GM21526 (cell line): ENCODE data around the gene IL11RA.
"Not testable (repeated sequence)": the region's sequence is repeated elsewhere in the genome, so short reads cannot be mapped to it uniquely, and the experiment has no call there.

Experiments used
- ATAC-seq: cut with Tn5 transposase; IDR thresholded peaks from one replicate; pipeline ENCODE4 v1.9.1; 2021; ENCODE audit warnings: moderate library complexity; ENCODE audit not compliant: unreplicated experiment, low FRiP score

The IL11RA gene

DNA sequence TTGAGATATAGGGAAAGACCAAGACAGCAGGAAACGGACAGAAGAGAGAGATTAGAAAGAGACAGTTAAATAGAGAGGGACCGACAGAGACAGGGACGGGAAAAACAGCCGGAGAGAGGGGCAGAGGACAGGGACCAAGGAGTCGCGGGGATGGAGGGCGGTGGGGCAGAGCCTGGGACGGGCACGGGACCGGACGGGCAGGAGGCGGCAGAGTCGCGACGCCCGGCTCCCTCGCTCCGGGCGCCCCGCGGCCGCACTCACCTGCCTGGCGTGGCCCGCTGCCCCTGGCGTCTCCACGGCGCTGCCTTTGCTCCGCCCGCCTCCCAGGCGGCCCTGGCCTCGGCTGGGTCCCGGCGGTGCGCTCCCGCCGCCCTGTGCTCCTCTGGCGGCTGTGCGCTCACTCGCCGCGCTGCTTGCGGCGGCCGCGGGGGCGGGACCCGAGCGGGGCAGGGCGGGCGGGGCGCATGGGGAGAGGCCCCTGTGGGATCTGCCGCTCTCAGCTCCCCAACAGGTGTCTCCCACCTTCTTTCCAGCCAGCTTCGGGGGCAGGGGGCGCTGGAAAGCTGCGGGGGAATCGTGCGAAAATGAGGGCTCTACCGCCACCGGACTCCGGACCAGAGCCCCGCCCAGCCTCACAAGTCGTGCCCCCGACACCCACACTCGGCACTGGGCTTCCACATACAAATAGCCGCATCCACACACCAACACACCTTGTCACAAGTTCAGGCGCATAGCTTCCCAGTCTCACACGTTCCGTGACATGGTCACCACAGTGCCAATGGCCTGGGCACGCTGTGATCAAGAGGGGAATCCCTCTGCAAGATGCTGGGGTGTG is 23.1 kb upstream of the IL11RA start, which contains the start of gene ARID3C:
Gene ARID3C (minus strand): TSS at position 411 of the 835 bp plus-strand sequence. CDS start 1,052 bp downstream, outside the sequence.
- ATAC-seq, result peak; percentile 45

GRCh38 chr9:34629491-34629808 is 22.5 kb upstream of the IL11RA start:
- ATAC-seq, result no peak

- no peak for ATAC-seq
Observed at GRCh38 chr9:34630402-34631154, 21.4 kb upstream of the IL11RA start.

GRCh38 chr9:34633166-34633565 is 18.8 kb upstream of the IL11RA start:
- no peak for ATAC-seq

GRCh38 chr9:34633851-34634550 is 18.0 kb upstream of the IL11RA start:
- no peak for ATAC-seq

- ATAC-seq, result no peak
Observed at GRCh38 chr9:34634551-34635248, 17.3 kb upstream of the IL11RA start.

- no peak for ATAC-seq
Observed at GRCh38 chr9:34635556-34635955, 16.4 kb upstream of the IL11RA start.

GRCh38 chr9:34636791-34637355 is 15.1 kb upstream of the IL11RA start:
- no peak for ATAC-seq

DNA sequence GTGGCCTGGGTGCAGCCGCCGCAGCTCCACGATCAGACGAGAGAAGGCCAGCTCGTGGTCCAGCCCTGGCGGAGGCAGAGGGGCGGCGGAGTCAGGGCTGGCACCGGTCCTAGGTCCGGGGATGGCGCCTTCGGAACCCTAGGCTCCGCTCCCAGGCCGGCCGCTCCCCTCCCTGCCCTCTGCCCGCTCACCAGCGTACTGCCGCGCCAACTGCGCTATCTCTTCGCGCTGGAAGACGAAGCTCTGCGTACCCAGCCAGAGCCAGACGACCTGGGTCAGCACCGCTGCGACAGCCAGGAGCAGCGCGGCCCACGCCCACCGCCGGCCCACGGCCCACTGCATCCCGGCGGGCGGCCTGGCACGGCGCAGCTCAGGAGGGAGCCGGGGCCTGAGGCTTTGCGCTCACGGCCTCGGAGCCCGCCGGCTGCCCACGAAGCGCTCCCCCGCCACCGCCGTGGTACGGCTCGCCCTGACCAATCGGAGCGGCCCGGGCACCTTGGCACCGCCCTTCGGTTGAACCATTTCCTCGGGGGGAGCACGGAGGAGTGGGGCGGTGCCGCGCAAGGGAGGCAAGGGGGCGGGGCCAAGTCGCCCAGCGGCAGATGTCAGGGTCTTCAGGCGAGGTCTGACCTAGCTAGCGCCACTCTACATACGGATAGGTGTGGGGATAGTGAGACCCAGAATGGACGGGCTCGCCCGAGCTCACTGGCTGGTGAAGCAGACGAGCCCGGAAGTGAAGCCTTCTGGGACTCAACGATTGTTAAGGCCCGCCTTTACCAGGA is 14.4 kb upstream of the IL11RA start, which contains the start of gene SIGMAR1:
Gene SIGMAR1 (minus strand): TSS at position 432 of the 782 bp plus-strand sequence. CDS start 90 bp downstream, at position 342.
- ATAC-seq, result peak; percentile 82

DNA sequence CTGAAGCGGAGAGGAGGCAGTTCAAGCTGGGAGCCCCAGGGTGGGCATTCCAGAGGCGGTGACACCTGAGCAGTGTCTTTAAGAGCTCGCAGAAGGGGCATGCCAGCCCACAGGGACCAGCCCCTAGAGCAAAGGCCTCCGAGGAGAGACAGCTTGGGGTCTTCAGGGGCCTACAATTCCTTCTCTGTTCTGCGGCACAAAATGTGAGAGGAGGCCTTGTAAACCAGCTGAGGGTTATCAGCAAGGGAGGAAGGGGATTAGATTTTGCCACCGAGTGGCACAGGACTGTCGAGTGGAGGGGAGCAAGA is 13.9 kb upstream of the IL11RA start:
- no peak for ATAC-seq

DNA sequence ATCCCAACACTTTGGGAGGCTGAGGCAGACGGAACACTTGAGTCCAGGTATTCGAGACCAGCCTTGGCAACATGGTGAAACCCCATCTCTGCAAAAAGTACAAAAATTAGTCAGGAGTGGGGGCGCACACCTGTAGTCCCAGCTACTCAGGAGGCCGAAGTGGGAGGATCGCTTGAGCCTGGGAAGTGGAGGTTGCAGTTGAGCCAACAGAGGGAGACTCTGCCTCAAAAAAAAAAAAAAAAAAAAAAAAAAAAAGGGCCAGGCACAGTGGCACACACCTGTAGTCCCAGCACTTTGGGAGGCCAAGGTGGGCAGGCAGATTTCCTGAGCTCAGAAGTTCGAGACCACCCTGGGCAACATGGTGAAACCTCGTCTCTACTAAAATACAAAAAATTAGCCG is 12.7 kb upstream of the IL11RA start:
- ATAC-seq, result not testable (repeated sequence)

- no peak for ATAC-seq
Observed at GRCh38 chr9:34642679-34643078, 9.3 kb upstream of the IL11RA start.

- no peak for ATAC-seq
Observed at GRCh38 chr9:34644766-34645314, 7.1 kb upstream of the IL11RA start.

DNA sequence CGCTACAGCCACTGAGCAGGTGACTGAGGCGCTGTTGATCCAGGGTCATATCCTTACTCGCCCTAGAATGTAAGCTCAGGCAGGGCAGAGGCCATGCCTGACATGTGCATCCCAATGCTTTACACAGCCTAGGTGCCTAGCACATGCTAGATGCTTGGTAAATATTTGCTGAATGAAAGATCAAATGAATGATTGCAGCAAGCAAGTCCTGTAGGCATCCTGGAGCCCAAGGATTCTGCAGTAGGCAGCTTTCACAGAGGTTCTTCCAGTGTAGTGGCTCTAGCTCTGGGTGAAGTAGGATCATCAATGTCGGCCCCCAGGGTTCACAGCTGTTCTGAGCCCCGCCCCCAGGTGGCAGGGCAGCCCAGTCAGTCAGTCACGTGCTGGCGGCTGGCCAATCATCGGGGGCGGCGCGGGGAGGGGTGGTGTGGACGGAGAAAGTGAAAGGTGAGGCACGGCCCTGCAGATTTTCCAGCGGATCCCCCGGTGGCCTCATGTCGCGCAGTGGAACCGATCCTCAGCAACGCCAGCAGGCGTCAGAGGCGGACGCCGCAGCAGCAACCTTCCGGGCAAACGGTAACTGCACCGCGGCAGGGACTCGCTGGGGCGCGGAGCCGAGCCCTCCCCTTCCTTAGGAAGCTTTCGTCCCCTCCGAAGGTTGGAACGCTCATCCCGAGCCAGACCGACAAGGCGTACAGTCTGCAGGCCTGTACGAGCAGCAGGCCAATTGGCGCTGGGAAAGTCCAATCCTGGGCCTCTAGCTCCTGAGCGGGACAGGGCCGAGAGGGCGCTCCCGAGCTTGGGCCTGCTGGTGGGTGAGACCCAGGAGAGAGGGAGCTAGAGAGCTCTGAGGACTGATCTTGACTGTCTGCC is 5.5 kb upstream of the IL11RA start, which contains the start of gene GALT:
Gene GALT (plus strand): TSS at position 465 of the 873 bp plus-strand sequence. CDS start 30 bp downstream, at position 495.
- peak; percentile 76 for ATAC-seq

DNA sequence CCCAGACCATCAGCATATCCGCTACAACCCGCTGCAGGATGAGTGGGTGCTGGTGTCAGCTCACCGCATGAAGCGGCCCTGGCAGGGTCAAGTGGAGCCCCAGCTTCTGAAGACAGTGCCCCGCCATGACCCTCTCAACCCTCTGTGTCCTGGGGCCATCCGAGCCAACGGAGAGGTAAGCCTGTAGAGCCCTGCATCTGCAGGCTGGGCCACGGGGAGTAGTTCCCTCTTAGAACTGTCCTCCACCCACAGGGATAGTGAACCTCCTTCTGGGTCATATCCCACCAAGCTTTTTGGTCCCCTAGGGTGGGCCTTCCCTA is 4.9 kb upstream of the IL11RA start:
- no peak for ATAC-seq

DNA sequence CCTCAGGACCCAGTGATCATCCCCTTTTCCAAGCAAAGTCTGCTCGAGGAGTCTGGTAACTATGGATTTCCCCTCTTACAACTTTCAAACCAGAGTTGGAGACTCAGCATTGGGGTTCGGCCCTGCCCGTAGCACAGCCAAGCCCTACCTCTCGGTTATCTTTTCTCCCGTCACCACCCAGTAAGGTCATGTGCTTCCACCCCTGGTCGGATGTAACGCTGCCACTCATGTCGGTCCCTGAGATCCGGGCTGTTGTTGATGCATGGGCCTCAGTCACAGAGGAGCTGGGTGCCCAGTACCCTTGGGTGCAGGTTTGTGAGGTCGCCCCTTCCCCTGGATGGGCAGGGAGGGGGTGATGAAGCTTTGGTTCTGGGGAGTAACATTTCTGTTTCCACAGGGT is 4.3 kb upstream of the IL11RA start:
- ATAC-seq, result no peak

DNA sequence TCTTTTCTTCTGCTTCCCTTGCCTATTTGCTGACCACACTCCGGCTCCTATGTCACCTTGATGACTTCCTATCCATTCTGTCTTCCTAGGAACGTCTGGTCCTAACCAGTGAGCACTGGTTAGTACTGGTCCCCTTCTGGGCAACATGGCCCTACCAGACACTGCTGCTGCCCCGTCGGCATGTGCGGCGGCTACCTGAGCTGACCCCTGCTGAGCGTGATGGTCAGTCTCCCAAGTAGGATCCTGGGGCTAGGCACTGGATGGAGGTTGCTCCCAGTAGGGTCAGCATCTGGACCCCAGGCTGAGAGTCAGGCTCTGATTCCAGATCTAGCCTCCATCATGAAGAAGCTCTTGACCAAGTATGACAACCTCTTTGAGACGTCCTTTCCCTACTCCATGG is 3.3 kb upstream of the IL11RA start:
- no peak for ATAC-seq

- ATAC-seq, result no peak
Observed at GRCh38 chr9:34650816-34651215, 1.2 kb upstream of the IL11RA start.
